Keratinocyte (primary cell): ENCODE results near the gene PCNT. TPM values are rescaled to one million over a fixed set of nuclear protein-coding genes. Genes with fewer than 3 reads are reported as not detected.

Source experiments
- DNase-seq: peaks from one replicate; pipeline ENCODE4 v3.0.0-alpha.2; 2011; ENCODE audit warnings: low read depth, missing footprints, low spot score
- FAIRE-seq: peaks from 2 replicates; lab custom pipeline; 2011; peaks lifted over from hg19 to GRCh38; lab: Jason Lieb, UNC
- H2AFZ ChIP-seq: 2 replicates; pipeline ENCODE4 v1.6.0; 2012; ENCODE audit warnings: low read length, control low read depth, inconsistent platforms; ENCODE audit not compliant: control insufficient read depth
- H3K27ac ChIP-seq: 2 replicates; pipeline ENCODE4 v1.5.1; 2011; ENCODE audit warnings: low read length; ENCODE audit not compliant: control insufficient read depth, insufficient read depth
- H3K27me3 ChIP-seq: 3 replicates; pipeline ENCODE4 v1.6.0; 2011; ENCODE audit warnings: low read length; ENCODE audit not compliant: control insufficient read depth, insufficient read depth; ENCODE audit errors: extremely low read depth
- H3K36me3 ChIP-seq, 2 experiments: 2 replicates in 1 of 2; 3 replicates in 1 of 2; pipeline ENCODE4 v1.5.1; 2011; ENCODE audit warnings: low read length in 2 of 2, mild to moderate bottlenecking in 1 of 2; ENCODE audit not compliant: control insufficient read depth in 2 of 2, insufficient read depth in 2 of 2; ENCODE audit errors: extremely low read depth in 1 of 2
- H3K4me1 ChIP-seq: 3 replicates; pipeline ENCODE4 v1.5.1; 2011; ENCODE audit warnings: low read length; ENCODE audit not compliant: control insufficient read depth, insufficient read depth; ENCODE audit errors: extremely low read depth
- H3K4me2 ChIP-seq: 3 replicates; pipeline ENCODE4 v1.6.0; 2011; ENCODE audit warnings: low read depth, low read length; ENCODE audit not compliant: control insufficient read depth, insufficient read depth; ENCODE audit errors: extremely low read depth
- H3K4me3 ChIP-seq, 3 experiments: fragments of 200-600 bp in 1 of 3; sonication (generic) in 1 of 3; 2 replicates in 2 of 3; 3 replicates in 1 of 3; pipeline ENCODE4 v1.5.1; 2011 to 2016; ENCODE audit warnings: low read length in 3 of 3, mild to moderate bottlenecking in 3 of 3, control low read depth in 2 of 3, inconsistent platforms in 1 of 3, low read depth in 1 of 3, mixed read lengths in 1 of 3, mixed run types in 1 of 3, moderate library complexity in 1 of 3; ENCODE audit not compliant: control insufficient read depth in 2 of 3, insufficient read depth in 2 of 3; ENCODE audit errors: extremely low read depth in 1 of 3
- H3K79me2 ChIP-seq: 2 replicates; pipeline ENCODE4 v1.6.0; 2012; ENCODE audit warnings: low read length; ENCODE audit not compliant: control insufficient read depth, insufficient read depth
- H3K9ac ChIP-seq: 3 replicates; pipeline ENCODE4 v1.6.0; 2011; ENCODE audit warnings: low read length; ENCODE audit not compliant: control insufficient read depth, insufficient read depth; ENCODE audit errors: extremely low read depth
- H3K9me1 ChIP-seq: 3 replicates; pipeline ENCODE4 v1.6.0; 2011; ENCODE audit warnings: low read length; ENCODE audit not compliant: control insufficient read depth, insufficient read depth; ENCODE audit errors: extremely low read depth
- H3K9me3 ChIP-seq: 2 replicates; pipeline ENCODE4 v1.5.1; 2012; ENCODE audit warnings: low read depth, low read length; ENCODE audit not compliant: control insufficient read depth
- H4K20me1 ChIP-seq: 3 replicates; pipeline ENCODE4 v1.6.0; 2011; ENCODE audit warnings: low read length; ENCODE audit not compliant: control insufficient read depth, insufficient read depth; ENCODE audit errors: extremely low read depth
- EZH2 ChIP-seq: IDR thresholded peaks from one replicate; pipeline ENCODE4 v1.6.1; 2012; ENCODE audit warnings: inconsistent platforms, mild to moderate bottlenecking, low read length, moderate library complexity
- dilution Hi-C: fragments of 300-500 bp; cut with MboI; formaldehyde crosslinking; loops from one replicate; pipeline ENCODE4 v1.7.0; 2020; ENCODE audit warnings: low sequenced_read_pairs; ENCODE audit not compliant: extremely low pct_ligation_motif_present
- polyA plus RNA-seq, 5 experiments: library from polyadenylated mRNA; depleted of rRNA in 3 of 5; stranded (reverse) in 3 of 5; stranded (forward) in 1 of 5; unstranded in 1 of 5; fragments of >200 nt; gene quantifications; 1 replicate in 1 of 5; 2 replicates in 3 of 5; 3 replicates in 1 of 5; pipeline versions ENCODE4 v1.2.1 to v1.2.3, GENCODE V29; 2011 to 2012; ENCODE audit warnings: missing spikeins in 2 of 5, low read depth in 1 of 5, low replicate concordance in 1 of 5
- TF ChIP-seq, protein P1 (sequence below), 3 experiments: IDR thresholded peaks in 1 of 3; conservative IDR thresholded peaks in 1 of 3; optimal IDR thresholded peaks in 1 of 3; 2 replicates in 2 of 3; 3 replicates in 1 of 3; pipeline versions ENCODE3 to v1.5.1; 2011; ENCODE audit warnings: low read length in 3 of 3, mild to moderate bottlenecking in 3 of 3, moderate library complexity in 2 of 3, control low read depth in 1 of 3, inconsistent platforms in 1 of 3; ENCODE audit not compliant: insufficient read depth in 2 of 3; ENCODE audit errors: extremely low read depth in 1 of 3

The PCNT gene
- polyA plus RNA-seq, 1 donor (not counting 4 experiments of a cell fraction or from before 2014, with no cell fraction given) = 9.8 TPM

DNA sequence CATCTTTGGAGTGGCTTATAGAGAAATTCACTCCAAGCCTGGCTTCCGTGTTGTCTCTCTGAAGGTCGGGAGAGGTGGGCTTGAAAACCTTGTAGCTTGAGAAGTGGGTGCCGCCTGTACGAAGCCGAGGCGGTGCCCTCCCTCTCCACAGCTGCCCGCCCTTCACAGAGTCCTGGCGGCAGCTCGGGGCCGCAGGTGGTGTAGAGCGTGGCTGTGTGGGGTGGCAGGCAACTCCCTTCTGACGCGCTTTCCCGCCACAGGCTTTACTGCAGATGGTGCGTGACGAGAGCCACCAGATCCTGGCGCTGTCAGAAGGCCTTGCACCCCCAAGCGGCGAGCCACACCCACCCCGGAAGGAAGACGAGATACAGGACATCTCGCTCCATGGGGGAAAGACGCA, 101.6 kb downstream of the PCNT start:
- H3K9me1 ChIP-seq = no peaks in the 10 kb centered on the region
- H3K9me3 ChIP-seq = no peaks in the 10 kb centered on the region
- dilution Hi-C loops = no loop called here
- H3K4me2 ChIP-seq = no peak overlapping the region
- H3K27ac ChIP-seq = no peak overlapping the region
- H3K4me1 ChIP-seq = no peaks in the 10 kb centered on the region
- no peak overlapping the region for H3K4me3 ChIP-seq
- TF ChIP-seq, protein P1, sequence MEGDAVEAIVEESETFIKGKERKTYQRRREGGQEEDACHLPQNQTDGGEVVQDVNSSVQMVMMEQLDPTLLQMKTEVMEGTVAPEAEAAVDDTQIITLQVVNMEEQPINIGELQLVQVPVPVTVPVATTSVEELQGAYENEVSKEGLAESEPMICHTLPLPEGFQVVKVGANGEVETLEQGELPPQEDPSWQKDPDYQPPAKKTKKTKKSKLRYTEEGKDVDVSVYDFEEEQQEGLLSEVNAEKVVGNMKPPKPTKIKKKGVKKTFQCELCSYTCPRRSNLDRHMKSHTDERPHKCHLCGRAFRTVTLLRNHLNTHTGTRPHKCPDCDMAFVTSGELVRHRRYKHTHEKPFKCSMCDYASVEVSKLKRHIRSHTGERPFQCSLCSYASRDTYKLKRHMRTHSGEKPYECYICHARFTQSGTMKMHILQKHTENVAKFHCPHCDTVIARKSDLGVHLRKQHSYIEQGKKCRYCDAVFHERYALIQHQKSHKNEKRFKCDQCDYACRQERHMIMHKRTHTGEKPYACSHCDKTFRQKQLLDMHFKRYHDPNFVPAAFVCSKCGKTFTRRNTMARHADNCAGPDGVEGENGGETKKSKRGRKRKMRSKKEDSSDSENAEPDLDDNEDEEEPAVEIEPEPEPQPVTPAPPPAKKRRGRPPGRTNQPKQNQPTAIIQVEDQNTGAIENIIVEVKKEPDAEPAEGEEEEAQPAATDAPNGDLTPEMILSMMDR (optimal IDR thresholded peaks at IDR 0.05 in 1 of 3, IDR thresholded peaks at IDR 0.05 in 1 of 3, conservative IDR thresholded peaks at IDR 0.05 in 1 of 3; ENCODE audit: extremely low read depth in 1 of 3, insufficient read depth in 2 of 3, low read length in 3 of 3) = no peak
- TF ChIP-seq EZH2 = no peak
- no peaks in the 10 kb centered on the region for H3K79me2 ChIP-seq
- H3K9ac ChIP-seq = no peak overlapping the region
- H2AFZ ChIP-seq = no peak overlapping the region
- H4K20me1 ChIP-seq = no peaks in the 10 kb centered on the region
- FAIRE-seq (no peak), DNase-seq (no peak)
- H3K36me3 ChIP-seq = peaks cover 29 to 34% of the 10 kb centered on the region in 2 experiments
- no peaks in the 10 kb centered on the region for H3K27me3 ChIP-seq

DNA sequence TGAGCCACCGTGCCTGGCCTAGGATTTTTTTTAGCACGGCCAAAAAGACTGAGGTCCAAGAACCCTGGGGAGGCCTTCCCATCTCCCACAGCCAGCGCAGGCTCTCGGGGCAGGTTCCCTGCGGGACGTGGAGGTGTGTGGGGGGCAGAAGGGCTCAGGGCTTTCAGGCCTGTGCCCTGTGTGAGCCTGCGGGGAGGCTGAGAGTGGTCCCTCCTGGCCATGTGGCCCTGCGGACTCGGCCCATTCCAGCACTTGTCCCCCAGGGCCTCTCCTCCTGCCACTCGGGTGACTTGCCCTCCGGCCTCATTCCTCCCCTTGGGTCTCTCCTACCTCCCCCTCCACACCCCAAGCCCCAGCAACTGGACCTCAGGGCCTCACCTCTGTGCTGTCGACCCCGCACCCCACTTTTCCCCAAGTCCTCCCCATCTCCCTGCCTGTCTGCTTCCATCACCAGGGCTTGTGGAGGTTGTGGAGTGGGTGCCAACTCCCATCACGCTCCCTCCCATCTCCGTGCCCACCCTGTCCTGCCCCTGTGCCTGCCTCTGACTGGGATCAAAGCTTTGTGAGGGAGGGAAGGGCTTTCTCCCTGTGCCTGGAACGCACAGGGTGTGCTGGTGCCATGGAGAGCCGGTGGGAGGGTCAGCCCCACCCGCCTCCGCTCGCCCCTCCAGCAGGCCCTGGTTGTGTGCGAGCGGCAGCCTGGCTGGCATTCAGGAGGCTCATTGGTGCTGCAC, 102.5 kb downstream of the PCNT start:
- peaks cover 23 to 35% of the 10 kb centered on the region in 2 experiments for H3K36me3 ChIP-seq
- DNase-seq = no peak

More for the DNA sequence above, 102.5 kb downstream of the PCNT start:
- TF ChIP-seq, protein P1 (optimal IDR thresholded peaks at IDR 0.05 in 1 of 3, IDR thresholded peaks at IDR 0.05 in 1 of 3, conservative IDR thresholded peaks at IDR 0.05 in 1 of 3; ENCODE audit: extremely low read depth in 1 of 3, insufficient read depth in 2 of 3, low read length in 3 of 3) = no peak
- no peak for TF ChIP-seq EZH2
- Histone ChIP-seq H2AFZ (no peak overlapping the region), H4K20me1 (no peaks in the 10 kb centered on the region), H3K4me2 (no peak overlapping the region), H3K9me3 (no peaks in the 10 kb centered on the region), H3K4me1 (no peaks in the 10 kb centered on the region), H3K9me1 (no peaks in the 10 kb centered on the region), H3K27me3 (no peaks in the 10 kb centered on the region), H3K79me2 (no peaks in the 10 kb centered on the region), H3K4me3 (no peak overlapping the region), H3K9ac (no peak overlapping the region), H3K27ac (no peak overlapping the region)
- dilution Hi-C loops = no loop called here
- FAIRE-seq = no peak
